Measurements from ENCODE around the gene CTSL.

CTSL gene

GRCh38 chr9:87725900-87726709, at the start of gene CTSL:
Gene CTSL (plus strand): TSS chr9:87726119. CDS start chr9:87727604, 1,485 bp downstream.
- peak; percentile 44 for DNase-seq

GRCh38 chr9:87676976-87677775, 48.7 kb upstream of the CTSL start:
- no peak for DNase-seq

- DNase-seq: no peak
These were observed 47.9 kb upstream of the CTSL start for GRCh38 chr9:87677776-87678587.

GRCh38 chr9:87678650-87679355, 47.1 kb upstream of the CTSL start:
- DNase-seq: peak; percentile 25

GRCh38 chr9:87681271-87682061, 44.5 kb upstream of the CTSL start:
- no peak for DNase-seq

GRCh38 chr9:87682085-87682484, 43.8 kb upstream of the CTSL start:
- DNase-seq: no peak

- no peak for DNase-seq
These were observed 43.3 kb upstream of the CTSL start for GRCh38 chr9:87682618-87683017.

GRCh38 chr9:87683751-87684626, 41.9 kb upstream of the CTSL start:
- no peak for DNase-seq

- DNase-seq: peak; percentile 10
These were observed 41.2 kb upstream of the CTSL start for GRCh38 chr9:87684627-87685219.

- no peak for DNase-seq
These were observed 40.5 kb upstream of the CTSL start for GRCh38 chr9:87685441-87685840.

- DNase-seq: no peak
These were observed 39.9 kb upstream of the CTSL start for GRCh38 chr9:87685871-87686519.

GRCh38 chr9:87686520-87687090, 39.3 kb upstream of the CTSL start:
- DNase-seq: no peak

- DNase-seq: no peak
These were observed 38.7 kb upstream of the CTSL start for GRCh38 chr9:87687207-87687606.

GRCh38 chr9:87694236-87694755, 31.6 kb upstream of the CTSL start:
- no peak for DNase-seq

GRCh38 chr9:87695523-87695922, 30.4 kb upstream of the CTSL start:
- DNase-seq: no peak

- DNase-seq: no peak
These were observed 29.3 kb upstream of the CTSL start for GRCh38 chr9:87696641-87697040.

GRCh38 chr9:87698069-87698809, 27.7 kb upstream of the CTSL start:
- DNase-seq: no peak

GRCh38 chr9:87699835-87700234, 26.1 kb upstream of the CTSL start:
- DNase-seq: no peak
